NCI-H2029 (cell line): ENCODE measurements around the gene DNAI2.

Source experiments
- DNase-seq: peaks from one replicate; lab custom pipeline; 2025; lab: John Stamatoyannopoulos, UW

Gene DNAI2

DNA sequence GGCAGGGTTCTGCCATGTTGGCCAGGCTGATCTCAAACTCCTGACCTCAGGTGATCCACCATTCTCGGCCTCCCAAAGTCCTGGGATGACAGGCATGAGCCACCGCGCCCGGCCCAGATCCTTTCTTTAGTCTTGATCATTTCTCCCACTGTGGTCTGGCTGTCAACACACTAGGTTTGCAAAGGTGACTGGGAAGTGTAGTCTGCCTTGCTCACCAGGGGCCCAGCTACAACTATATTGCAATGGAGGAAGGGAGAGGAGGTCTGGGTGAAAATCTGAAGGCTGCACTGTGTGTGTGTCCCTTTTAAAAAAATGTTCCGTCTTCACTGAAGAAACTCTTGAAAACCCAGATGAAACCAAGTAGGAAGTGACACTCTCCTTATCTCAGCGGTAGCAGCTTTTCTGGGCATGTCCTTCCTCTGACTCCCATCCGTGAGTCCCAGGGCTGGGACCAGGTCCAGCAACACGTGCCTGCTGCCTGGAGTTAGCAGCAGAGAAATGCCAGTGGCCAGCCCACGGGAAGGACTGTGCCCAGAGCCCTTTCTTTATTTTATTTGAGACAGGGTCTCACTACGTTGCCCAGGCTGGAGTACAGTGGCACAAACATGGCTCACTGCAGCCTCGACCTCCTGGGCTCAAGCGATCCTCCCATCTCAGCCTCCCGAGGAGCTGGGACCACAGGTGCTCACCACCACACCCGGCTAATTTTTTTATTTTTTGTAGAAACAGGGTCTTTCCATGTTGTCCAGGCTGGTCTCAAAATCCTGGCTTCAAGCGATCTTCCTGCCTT, 34.1 kb downstream of the DNAI2 start:
- DNase-seq = no peak

DNA sequence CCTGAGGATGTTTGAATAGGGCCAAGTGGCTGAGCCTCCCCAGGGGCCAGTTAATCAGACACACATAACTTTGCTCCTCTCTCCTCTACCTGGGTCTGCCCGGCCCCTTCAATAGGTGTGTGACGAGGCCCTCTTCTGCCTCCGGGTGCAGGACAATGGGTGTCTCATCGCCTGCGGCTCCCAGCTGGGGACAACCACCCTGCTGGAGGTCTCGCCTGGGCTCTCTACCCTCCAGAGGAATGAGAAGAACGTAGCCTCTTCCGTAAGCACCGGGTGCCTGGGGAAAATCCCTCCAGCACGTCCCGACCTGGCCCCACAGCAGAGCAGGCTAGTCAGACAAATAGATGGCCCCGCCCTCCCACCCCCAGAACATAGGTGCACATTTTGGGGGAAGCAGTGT, 35.9 kb downstream of the DNAI2 start:
- DNase-seq = no peak

DNA sequence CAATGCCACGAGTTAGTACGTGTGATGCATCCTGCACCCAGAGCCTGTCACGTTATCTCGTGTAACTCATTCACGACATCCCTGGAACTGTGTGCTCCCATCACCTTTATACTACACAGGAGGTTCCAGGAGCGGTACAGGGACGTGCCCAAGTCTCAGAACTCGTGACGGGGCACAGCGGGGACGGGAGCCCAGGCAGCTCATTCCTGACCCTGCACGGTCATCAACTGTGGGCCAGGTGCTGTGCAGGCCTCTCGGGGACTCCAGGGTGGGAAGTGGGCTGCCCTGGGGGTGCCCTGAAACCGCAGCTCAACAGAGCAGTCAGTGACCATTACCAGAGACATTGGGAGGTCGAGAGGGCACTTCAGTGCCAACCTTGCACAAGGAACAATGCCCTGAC, 40.8 kb downstream of the DNAI2 start:
- DNase-seq = no peak

DNA sequence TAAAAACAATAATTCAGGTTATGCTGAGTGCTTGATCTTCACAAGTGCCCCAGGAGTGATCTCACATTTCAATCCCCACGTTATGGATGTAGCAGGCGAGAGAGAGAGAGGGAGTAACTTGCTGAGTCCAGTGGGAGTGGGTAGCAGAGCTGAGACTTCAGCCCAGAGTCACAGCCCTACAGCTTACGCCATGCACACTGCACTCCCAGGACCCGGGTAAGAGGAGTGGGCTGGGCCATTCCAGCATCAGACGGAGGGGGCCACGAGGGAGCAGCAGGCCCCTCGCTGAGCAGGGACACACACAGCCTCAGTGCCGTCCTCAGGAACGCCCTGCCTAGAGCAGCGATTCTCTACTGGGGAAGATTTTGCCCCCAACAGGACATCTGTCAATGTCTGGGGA, 42.2 kb downstream of the DNAI2 start:
- no peak for DNase-seq

DNA sequence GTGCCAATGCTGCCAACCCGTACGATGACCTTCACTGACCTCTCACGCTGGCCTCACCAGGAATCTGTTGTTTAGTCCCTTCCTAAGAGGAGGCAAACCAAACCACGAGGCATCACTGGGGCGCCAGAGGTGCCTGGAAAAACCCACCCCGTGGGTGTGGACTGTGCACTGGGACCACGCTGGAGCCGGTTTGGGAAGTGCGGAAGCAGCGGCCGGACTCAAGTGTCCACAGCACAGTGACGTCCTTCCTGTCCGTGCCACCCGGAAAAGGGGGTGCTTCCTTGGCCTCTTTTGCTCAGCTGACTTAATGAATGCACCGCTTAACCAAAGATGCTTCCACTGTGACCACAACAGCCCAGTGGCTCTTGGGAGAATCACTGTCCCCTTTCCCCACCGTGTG, 43.0 kb downstream of the DNAI2 start:
- DNase-seq = no peak

DNA sequence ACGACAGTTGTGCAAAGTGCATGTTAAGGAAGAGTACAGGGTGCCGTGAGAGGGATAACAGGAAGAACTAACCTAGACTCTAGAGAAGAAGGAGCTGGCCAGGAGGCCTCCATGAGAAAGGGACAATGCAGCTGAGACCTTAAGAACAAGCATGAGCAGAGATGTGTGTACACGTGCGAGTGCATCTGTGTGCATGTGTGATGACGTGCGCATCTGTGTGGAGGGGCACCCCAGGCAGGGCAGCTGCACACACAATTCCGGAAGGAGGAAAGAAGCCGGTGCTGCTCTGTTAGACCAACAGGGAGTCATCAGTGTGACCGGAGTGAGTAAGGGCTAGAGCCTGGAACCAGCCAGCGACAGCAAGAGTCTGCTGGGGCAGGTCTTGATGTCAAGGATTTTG, 44.4 kb downstream of the DNAI2 start:
- DNase-seq = no peak

DNA sequence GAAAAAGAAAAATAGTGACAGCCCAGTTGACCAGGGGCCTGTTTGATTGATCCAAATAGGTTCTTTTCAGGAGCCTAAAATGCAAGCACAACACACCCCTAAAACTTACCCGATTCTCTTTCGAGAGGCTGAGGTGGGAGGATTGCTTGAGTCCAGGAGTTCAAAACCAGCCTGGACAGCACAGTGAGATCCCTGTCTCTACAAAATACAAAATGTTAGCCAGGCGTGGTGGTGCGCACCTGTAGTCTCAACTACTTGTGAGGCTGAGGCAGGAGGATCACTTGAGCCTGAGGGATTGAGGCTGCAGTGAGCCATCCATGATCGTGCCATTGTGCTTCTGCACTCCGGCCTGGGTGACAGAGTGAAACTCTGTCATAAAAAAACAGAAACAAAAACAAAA, 50.5 kb downstream of the DNAI2 start:
- DNase-seq = no peak

DNA sequence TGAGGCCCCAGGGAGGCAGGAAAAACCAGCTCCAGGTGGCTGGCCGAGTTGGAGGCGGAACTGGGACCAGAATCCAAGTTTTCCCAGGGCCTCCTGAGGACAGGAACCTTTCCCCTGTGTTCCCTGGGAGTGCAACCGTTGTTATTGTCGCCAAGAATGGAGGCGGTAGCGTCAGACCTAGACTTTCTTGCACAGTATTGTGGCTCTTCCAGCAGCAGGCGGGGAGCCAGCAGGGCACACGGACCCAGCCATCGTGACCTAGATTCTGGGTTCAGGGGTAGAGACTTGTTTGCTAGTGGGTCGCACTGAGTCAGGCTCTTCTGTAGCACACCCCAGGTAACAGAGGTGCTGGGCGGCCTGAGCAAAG, 51.3 kb downstream of the DNAI2 start:
- DNase-seq = no peak

DNA sequence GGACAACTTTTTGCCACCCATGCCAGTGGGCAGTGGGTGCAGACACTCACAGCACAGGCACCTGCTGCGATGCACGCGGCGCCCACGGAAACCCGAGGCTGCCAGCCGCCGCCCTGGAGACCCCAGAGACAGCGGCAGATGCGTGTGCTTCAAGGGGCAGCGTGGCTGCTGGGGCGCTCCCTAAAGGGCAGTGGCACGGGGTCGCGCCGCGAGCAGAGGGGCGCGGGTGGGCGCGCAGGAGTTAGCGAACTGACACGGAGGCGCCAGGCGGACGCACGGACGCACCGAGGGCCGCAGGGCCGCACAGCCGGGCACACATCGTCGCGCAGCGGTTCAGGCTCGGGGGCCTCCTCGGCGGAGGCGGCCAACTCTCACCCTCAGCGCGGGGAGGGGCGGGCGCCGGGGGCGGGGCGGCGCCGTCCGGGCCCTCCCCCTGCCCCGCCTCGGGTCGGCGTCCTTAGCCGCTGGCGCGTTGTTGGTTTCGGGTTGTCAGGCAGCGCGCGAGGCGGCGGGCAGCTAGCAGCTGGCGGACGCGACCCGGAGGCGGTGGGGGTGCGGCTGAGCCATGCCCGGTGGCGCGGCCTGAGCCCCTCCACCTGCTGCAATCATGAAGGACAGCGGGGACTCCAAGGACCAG, 51.8 kb downstream of the DNAI2 start, which contains the start of gene KIF19:
KIF19 (plus strand) TSS at position 484 of the 637 bp plus-strand sequence; CDS start at position 608, 124 bp downstream.
- DNase-seq = peak; percentile 40

DNA sequence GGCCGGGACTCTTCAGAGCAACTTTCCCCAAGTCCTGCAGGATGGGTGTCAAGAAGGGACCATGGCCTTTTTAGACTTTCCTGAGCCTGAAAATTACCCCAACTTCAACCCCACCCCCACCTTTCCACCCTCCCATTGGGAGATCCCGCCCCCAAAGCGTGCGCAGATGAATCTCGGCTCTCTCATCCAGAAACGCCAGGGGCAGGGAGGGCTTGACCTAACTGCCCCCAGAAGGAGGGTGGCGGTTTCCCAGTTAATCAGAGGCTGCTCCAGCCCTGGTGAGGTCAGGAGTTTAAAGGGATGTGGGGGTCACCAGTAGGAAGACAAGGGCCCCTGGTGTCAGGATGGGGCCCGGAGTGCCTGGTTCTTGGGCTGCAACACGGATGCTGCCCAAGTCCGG, 52.5 kb downstream of the DNAI2 start:
- DNase-seq = no peak

DNA sequence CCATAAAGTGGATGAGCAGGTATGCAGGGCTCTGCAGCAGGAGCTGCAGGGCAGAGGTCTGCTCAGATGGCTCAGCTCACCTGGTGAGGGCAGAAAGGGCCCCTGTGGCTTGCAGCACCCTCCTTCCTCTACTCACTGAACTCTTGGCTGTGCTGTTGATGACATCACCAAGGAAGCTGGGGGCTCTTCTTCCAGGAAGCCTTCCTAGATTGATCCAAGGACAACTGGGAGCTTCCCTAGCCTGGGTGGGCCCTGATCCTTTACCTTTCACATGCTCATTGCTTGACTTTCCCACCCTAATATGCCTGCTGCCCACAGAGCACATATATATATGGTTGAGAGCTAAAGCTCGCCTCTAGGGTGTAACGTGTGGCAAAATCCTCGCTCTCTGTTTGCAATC, 54.5 kb downstream of the DNAI2 start:
- DNase-seq = no peak

DNA sequence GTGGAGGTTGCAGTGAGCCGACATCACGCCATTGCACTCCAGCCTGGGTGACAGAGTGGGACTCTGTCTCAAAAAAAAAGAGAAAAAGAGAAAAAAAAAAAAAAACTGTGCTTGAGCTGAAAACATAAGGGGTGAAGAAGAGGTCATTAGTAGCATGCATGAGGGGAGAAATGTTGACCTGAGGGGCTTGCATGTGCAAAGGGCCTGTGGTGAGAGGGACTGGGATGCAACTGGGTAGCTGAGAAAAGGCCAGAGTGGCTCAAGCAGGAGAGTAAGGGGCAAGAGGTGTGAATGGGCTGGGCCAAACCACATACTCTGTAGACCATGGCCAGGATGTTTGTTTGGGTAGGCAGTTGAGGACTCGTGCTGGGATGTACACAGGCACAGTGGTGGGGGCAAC, 55.3 kb downstream of the DNAI2 start:
- no peak for DNase-seq

DNA sequence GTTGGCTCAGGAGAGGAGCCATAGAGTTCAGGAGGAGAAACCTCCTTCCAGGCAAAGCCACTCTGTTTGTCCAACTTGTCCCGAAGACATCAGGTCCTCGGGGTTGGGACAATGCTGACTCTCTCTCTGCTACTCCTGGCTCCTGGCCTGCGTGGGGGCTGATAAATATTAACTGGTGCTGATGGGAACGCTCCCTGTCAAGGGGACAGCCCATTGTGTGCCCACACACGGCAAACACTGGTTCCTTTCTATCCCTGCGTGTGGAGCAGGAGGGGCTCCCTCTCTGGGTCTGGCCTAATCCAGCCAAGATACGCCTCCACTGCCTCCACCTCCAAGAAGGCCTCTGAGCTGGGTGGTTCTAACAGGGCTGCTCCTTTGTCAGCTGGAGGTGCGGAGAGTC, 56.4 kb downstream of the DNAI2 start:
- DNase-seq = peak; percentile 17

DNA sequence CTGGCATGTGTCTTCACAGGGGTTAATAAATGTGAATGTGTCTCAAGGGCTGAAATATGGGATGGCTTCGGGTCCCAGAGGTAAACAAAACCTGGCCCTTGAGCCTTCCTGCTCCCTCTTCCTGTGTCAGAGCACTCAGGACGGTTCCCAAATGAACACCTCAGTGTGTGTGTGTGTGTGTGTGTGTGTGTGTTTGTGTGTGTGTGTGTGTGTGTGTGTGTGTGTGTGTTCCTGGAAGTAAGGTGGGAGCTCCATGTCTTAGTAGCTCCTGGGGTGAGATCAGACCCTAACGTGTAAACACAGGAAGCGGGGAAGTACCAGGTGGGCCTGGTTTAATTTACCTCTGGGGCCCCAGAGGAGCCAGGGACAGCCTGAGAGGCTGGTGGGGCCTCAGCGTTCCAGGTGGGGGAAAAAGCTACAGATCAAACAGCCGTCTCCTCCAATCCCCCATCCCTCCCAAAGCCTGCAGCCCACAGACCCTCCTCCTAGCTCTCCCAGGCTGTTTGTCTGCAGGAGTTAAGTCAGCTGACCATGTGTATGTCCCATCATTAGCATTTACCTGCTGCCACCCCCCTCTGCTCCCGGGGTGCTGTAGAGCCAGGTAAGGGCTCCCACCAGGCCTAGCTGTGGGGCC, 58.1 kb downstream of the DNAI2 start:
- peak; percentile 87 for DNase-seq

DNA sequence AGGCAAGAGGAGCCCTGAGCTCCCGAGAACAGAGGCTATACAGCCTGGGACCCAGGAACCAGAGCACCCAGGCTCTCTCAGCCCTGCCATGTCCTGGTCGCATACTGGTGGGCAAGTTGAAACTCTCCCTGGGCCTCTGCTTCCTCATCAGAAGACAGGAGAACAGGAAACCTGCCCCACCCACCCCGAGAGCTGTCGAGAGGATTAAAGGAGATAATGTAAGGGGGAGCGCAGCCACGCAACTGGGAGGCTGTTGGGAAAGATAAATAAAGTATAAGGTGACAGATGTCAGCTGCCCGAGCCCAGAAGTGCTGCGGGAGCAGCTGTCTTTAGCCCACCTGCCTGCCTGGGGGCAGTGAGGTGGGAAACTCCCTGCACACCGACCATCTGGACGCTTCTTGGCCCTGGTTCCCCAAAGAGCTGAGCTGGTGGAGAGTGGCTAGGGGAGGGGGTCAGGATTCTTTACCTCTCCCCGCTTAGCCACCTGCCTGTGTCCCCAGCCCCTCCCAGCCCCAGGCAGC, 58.8 kb downstream of the DNAI2 start:
- DNase-seq = peak; percentile 90

DNA sequence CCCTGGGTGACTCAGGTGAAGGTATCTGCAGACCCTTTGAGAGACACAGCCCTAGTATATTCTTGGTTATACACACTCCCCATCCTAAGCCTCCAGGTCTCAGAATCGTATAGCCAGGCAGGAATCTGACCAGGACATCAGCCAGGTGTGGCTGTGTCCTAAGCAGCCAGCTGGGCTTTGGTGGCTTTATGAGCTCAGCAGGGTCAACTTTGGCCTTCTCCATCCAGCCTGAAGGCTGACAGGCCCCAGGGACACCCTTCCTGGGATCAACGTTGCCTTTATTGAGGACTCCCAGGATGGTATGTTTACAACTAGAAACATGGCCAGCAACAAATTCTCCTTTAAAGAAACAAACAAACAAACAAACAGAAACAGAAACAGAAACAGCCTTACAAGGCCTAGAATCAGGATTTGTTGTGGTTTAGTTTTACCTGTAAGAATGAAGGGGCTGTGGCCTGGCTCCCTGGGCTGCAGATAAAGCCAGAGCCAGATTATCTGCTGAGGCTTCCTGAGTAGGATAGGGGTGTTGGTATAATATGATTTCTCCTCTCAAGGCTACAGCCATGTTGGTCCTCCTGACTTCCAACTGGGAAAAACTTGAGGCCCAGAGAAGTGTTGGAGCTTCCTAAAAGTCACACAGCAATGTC, 60.5 kb downstream of the DNAI2 start:
- no peak for DNase-seq

DNA sequence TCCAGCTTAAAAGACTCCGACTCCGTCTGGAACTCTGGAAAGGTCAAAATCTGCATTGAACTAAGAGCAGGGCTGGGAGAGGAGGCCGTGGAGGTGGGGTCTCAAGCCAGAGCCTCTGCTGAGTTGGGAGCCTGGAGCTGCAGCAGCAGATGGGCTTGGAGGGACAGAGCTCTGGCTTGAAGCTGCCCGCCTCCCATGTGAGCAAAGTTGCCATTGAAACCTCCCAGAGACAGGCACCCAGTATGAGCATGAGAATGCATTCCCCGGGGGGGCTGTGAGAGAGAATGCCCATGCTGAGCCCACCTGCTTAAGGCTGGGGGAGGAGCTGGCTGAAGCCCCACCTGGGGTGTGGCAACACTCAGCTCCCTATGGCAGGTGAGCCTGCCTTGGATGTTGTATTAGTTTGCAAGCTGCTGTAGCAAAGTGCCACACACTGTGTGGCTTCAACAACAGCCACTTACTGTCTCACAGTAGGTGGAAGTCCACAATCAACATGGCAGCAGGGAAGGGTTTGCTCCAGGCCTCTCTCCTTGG, 61.6 kb downstream of the DNAI2 start:
- DNase-seq = no peak

DNA sequence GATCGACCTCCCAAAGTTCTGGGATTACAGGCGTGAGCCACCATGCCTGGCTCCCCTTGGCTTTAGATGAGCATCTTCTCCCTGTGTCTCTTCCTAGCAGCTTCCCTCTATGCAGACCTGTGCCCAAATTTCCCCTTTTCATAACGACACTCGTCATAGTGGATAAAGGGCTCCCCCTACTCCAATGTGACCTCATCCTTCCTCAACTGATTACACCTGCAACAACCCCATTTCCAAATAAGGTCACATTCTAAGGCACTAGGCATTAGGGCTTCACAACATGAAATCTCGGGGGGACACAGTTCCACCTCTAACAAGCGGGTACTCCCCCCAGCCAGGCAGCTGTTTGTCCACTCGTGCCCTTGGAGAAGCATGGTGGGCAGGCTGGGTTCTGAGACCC, 62.3 kb downstream of the DNAI2 start:
- DNase-seq = no peak

DNA sequence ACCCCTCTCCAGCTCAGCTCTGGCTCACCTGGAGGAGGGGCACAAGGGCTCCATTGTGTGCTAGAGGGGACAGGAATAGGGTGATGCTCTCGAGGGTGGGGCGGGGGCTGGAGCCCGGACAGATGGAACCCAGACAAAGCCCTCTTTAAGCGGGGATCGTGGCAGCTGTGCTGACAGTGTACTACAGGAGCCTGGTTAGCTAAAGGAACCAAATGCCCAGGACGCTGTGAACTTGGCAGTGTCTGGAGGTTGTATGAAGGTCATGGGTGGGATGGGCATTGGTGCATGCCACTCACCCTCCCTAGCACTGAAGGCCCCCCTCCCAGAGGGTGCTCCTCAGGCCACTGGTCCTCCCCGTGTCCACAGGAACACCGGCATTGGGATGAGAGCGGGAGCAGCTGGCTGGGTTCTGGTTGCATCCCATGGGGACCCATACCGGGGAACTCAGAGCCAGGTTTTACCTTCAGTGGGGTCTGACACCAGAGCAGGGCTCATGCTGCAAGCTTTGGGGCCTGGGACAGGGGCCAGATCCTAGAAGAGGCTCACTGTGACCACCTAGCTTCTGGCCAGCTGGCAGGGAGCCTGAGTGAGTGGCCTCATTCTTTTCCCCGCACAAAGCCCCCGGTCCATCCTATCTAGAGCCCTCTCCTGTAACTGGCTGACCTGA, 63.9 kb downstream of the DNAI2 start:
- peak; percentile 48 for DNase-seq

DNA sequence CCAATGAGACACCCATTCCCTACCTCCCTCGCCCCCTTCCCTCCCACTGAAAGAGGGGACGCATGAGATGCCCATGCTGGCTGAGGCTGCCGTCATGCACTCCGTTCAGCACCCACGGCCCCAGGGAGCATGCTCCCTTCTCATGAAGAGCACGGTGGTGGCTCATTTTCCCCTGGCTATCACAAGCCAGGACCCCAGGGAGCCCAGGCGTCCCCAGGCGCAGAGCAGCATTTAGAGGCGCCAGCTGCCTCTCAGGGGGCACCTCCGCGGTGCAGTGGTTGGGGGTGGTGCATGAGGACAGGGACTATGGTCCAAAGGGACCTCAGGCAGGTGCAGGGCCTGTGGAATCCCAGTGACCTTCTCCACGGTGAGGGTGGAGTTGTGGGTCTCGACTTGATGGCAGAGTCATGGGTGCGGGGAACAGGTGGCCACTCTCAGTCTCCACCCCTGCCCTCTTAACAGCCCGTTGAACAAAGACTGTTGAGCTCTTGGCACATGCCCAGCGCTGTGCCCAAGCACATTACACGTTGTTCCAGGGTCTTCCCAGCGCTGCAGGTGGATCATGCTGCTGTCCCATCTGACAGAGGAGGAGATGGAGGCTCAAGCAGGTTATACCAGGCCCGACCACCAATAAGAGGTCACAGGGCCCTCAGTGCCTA, 65.6 kb downstream of the DNAI2 start:
- peak; percentile 76 for DNase-seq

DNA sequence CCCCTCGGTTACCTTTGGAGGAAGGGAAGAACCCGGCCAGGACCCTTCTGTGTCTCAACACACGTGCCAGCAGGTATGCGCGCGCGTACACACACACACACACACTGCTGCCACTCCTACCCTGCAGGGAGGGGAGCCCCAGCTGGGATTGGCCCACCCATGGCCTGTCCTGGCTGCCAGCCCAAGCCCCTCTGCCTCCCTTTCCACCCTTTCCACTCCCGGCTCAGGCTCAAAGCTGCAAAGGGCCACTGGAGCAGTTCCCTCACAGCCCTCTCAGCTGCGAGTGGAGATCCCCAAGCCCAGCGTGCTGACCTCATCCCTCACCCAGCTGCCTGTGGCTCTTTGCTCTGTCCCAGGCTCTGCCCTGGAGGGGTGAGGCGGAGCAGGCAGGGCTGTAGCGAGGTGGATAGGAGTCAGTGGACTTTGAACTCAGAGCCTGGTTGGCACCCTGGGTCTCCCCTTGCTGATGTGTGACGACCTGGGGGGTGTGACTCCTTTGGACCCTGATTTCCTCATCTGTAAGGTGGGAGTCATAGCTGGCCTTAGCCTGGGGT, 66.5 kb downstream of the DNAI2 start:
- peak; percentile 36 for DNase-seq
